GM12878 (cell line): ENCODE measurements around the gene SLCO4A1. TPM values are rescaled to one million over a fixed set of nuclear protein-coding genes. Genes with fewer than 3 reads are reported as not detected.
A peak's percentile ranks its signal among the peaks of the same experiment; 100 is the strongest.

Experiments used
- GATAD2B ChIP-seq: fragments of 450-650 bp; conservative IDR thresholded peaks from 2 replicates; pipeline ENCODE4 v1.6.1; 2017; ENCODE audit warnings: low read depth, mild to moderate bottlenecking, moderate library complexity
- MTA2 ChIP-seq: fragments of 450-650 bp; IDR thresholded peaks from 2 replicates; pipeline ENCODE4 v1.6.1; 2016; ENCODE audit warnings: low read depth, mild to moderate bottlenecking, moderate library complexity
- NFXL1 ChIP-seq: fragments of 450-650 bp; IDR thresholded peaks from 2 replicates; pipeline ENCODE4 v1.6.1; 2017; ENCODE audit warnings: antibody characterized with exemption, mild to moderate bottlenecking, borderline replicate concordance
- NFYB ChIP-seq: IDR thresholded peaks from 2 replicates; pipeline ENCODE4 v1.6.1; 2011; ENCODE audit warnings: low read depth, mild to moderate bottlenecking, low read length, improper control_type of control experiment, moderate library complexity; ENCODE audit not compliant: insufficient read depth
- NR2C1 ChIP-seq: fragments of 450-650 bp; IDR thresholded peaks from 2 replicates; pipeline ENCODE4 v1.6.1; 2017; ENCODE audit warnings: antibody characterized with exemption, mild to moderate bottlenecking, moderate library complexity
- NRF1 ChIP-seq: conservative IDR thresholded peaks from 2 replicates; pipeline ENCODE4 v1.6.1; 2011; ENCODE audit warnings: mild to moderate bottlenecking, low read depth, low read length, improper control_type of control experiment
- PML ChIP-seq: IDR thresholded peaks from 2 replicates; pipeline ENCODE4 v1.6.1; 2012; ENCODE audit warnings: low read length, inconsistent platforms
- POLR2A ChIP-seq: IDR thresholded peaks from 2 replicates; pipeline ENCODE4 v1.6.1; 2011; ENCODE audit warnings: low read depth, mild to moderate bottlenecking, low read length
- RAD21 ChIP-seq: IDR thresholded peaks from 2 replicates; pipeline ENCODE4 v1.6.1; 2011; ENCODE audit warnings: mild to moderate bottlenecking, low read depth, low read length, moderate library complexity; ENCODE audit not compliant: insufficient read depth
- RCOR1 ChIP-seq: conservative IDR thresholded peaks from 2 replicates; pipeline ENCODE4 v1.6.1; 2012; ENCODE audit warnings: low read depth, low read length, improper control_type of control experiment
- SIX5 ChIP-seq: IDR thresholded peaks from 2 replicates; pipeline ENCODE4 v1.6.1; 2011; ENCODE audit warnings: mild to moderate bottlenecking, low read depth, low read length, moderate library complexity; ENCODE audit not compliant: severe bottlenecking
- SP1 ChIP-seq: IDR thresholded peaks from one replicate; pipeline ENCODE4 v1.6.1; 2011; ENCODE audit warnings: low read depth, low read length
- ZNF207 ChIP-seq: fragments of 450-650 bp; IDR thresholded peaks from 2 replicates; pipeline ENCODE4 v1.6.1; 2014; ENCODE audit warnings: antibody characterized with exemption, mild to moderate bottlenecking, borderline replicate concordance
- ZNF217 ChIP-seq: fragments of 450-650 bp; IDR thresholded peaks from 2 replicates; pipeline ENCODE4 v1.6.1; 2017; ENCODE audit warnings: antibody characterized with exemption, mild to moderate bottlenecking
- polyA plus RNA-seq, 11 experiments: library from polyadenylated mRNA; depleted of rRNA in 4 of 11; unstranded in 6 of 11; stranded (reverse) in 5 of 11; fragments of >200 nt; fragmentation: Nextera tagmentation in 4 of 11; fragmentation: Illumina TruSeq in 1 of 11; extraction: Ambion mirVana in 4 of 11; extraction: Trizol in 1 of 11; gene quantifications; 1 replicate in 1 of 11; 2 replicates in 10 of 11; pipeline versions ENCODE4 v1.2.1 to v1.2.3, GENCODE V29; 2011 to 2016; ENCODE audit warnings: inconsistent platforms in 2 of 11, missing spikeins in 2 of 11, low read depth in 1 of 11
- total RNA-seq, 4 experiments: library from RNA; depleted of rRNA in 3 of 4; stranded (reverse); fragments of >200 nt in 3 of 4; fragmentation: Illumina TruSeq in 1 of 4; extraction: Trizol in 1 of 4; gene quantifications; 2 replicates each; pipeline versions ENCODE4 v1.2.1 to v1.2.3, GENCODE V29; 2013 to 2021
- TF ChIP-seq, protein P1 (sequence below): fragments of 450-650 bp; IDR thresholded peaks from 2 replicates; pipeline ENCODE4 v1.6.1; 2016; ENCODE audit warnings: mild to moderate bottlenecking
- TF ChIP-seq, protein P2 (sequence below): fragments of 450-650 bp; IDR thresholded peaks from 2 replicates; pipeline ENCODE4 v1.6.1; 2017; ENCODE audit warnings: mild to moderate bottlenecking, moderate library complexity
- TF ChIP-seq, protein P3 (sequence below): fragments of 150-350 bp; IDR thresholded peaks from 2 replicates; pipeline ENCODE4 v1.6.1; 2016; ENCODE audit warnings: low read depth, low read length
- TF ChIP-seq, protein P4 (sequence below): fragments of 450-650 bp; IDR thresholded peaks from 2 replicates; pipeline ENCODE4 v1.6.1; 2018; ENCODE audit warnings: borderline replicate concordance, mild to moderate bottlenecking; ENCODE audit not compliant: partially characterized antibody

The SLCO4A1 gene
- total and polyA plus RNA-seq, 10 of the 15 experiments (the other 5 are each of a cell fraction or from before 2014, with no cell fraction given) = 2.1 to 30.7 (median 12.0) TPM

DNA sequence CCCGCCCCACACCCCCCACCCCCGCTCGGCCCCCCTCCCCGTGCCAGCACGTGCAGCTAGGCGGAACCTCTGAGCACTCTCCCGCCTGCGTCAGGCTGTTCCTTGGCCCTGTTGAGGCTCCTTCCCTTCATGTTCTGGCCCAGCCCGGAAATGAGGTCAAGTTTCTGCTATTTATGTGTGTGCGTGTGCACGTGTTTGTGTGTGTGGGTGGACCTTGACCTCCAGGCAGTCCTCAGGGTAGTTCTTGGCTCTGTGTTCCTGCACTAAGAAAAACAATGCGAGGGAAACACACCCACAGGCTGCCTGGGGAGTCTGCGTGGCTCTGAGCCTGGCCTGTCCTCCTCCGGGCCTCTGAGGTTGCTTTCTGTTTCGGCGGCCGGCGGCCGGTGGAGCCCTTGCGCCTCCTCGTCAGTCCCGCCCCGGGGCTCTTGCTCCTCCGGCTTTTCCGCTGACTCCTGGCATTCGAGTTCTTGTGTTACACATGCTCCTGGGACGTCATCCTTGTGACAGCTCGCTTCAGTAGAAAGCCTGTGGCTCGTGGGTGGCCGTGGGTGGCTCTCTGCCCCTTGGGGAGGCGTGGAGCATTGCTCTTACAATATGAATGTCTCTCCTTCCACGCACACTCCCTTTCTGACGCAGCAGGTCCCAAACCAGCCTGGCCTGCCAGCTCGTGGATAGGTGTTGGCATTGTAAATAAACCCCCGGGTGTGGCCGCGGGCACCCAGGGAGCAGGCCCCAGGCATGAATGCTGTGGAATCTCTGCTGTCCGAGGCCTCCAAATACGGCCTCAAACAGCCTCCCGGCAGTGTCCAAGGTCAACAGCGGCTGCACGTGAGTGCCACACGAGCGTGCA lies 10.0 kb downstream of the SLCO4A1 start (continued):
- TF ChIP-seq, protein P1, sequence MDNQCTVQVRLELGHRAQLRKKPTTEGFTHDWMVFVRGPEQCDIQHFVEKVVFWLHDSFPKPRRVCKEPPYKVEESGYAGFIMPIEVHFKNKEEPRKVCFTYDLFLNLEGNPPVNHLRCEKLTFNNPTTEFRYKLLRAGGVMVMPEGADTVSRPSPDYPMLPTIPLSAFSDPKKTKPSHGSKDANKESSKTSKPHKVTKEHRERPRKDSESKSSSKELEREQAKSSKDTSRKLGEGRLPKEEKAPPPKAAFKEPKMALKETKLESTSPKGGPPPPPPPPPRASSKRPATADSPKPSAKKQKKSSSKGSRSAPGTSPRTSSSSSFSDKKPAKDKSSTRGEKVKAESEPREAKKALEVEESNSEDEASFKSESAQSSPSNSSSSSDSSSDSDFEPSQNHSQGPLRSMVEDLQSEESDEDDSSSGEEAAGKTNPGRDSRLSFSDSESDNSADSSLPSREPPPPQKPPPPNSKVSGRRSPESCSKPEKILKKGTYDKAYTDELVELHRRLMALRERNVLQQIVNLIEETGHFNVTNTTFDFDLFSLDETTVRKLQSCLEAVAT = peak; percentile 65
- TF ChIP-seq POLR2A (peak; percentile 77), ZNF217 (no peak), NFYB (no peak), RCOR1 (no peak), RAD21 (no peak), SP1 (peak; percentile 72), SIX5 (no peak), PML (no peak), NRF1 (no peak), NR2C1 (peak; percentile 70), ZNF207 (0 out of 2 replicates have a peak, but pooled peaks have one; percentile 50), NFXL1 (no peak), GATAD2B (0 out of 2 replicates have a peak, but pooled peaks have one; percentile 69), MTA2 (peak; percentile 47)
- TF ChIP-seq, protein P2, sequence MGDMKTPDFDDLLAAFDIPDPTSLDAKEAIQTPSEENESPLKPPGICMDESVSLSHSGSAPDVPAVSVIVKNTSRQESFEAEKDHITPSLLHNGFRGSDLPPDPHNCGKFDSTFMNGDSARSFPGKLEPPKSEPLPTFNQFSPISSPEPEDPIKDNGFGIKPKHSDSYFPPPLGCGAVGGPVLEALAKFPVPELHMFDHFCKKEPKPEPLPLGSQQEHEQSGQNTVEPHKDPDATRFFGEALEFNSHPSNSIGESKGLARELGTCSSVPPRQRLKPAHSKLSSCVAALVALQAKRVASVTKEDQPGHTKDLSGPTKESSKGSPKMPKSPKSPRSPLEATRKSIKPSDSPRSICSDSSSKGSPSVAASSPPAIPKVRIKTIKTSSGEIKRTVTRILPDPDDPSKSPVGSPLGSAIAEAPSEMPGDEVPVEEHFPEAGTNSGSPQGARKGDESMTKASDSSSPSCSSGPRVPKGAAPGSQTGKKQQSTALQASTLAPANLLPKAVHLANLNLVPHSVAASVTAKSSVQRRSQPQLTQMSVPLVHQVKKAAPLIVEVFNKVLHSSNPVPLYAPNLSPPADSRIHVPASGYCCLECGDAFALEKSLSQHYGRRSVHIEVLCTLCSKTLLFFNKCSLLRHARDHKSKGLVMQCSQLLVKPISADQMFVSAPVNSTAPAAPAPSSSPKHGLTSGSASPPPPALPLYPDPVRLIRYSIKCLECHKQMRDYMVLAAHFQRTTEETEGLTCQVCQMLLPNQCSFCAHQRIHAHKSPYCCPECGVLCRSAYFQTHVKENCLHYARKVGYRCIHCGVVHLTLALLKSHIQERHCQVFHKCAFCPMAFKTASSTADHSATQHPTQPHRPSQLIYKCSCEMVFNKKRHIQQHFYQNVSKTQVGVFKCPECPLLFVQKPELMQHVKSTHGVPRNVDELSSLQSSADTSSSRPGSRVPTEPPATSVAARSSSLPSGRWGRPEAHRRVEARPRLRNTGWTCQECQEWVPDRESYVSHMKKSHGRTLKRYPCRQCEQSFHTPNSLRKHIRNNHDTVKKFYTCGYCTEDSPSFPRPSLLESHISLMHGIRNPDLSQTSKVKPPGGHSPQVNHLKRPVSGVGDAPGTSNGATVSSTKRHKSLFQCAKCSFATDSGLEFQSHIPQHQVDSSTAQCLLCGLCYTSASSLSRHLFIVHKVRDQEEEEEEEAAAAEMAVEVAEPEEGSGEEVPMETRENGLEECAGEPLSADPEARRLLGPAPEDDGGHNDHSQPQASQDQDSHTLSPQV = 0 out of 2 replicates have a peak, but pooled peaks have one; percentile 70
- TF ChIP-seq, protein P3, sequence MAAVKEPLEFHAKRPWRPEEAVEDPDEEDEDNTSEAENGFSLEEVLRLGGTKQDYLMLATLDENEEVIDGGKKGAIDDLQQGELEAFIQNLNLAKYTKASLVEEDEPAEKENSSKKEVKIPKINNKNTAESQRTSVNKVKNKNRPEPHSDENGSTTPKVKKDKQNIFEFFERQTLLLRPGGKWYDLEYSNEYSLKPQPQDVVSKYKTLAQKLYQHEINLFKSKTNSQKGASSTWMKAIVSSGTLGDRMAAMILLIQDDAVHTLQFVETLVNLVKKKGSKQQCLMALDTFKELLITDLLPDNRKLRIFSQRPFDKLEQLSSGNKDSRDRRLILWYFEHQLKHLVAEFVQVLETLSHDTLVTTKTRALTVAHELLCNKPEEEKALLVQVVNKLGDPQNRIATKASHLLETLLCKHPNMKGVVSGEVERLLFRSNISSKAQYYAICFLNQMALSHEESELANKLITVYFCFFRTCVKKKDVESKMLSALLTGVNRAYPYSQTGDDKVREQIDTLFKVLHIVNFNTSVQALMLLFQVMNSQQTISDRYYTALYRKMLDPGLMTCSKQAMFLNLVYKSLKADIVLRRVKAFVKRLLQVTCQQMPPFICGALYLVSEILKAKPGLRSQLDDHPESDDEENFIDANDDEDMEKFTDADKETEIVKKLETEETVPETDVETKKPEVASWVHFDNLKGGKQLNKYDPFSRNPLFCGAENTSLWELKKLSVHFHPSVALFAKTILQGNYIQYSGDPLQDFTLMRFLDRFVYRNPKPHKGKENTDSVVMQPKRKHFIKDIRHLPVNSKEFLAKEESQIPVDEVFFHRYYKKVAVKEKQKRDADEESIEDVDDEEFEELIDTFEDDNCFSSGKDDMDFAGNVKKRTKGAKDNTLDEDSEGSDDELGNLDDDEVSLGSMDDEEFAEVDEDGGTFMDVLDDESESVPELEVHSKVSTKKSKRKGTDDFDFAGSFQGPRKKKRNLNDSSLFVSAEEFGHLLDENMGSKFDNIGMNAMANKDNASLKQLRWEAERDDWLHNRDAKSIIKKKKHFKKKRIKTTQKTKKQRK = no peak
- TF ChIP-seq, protein P4, sequence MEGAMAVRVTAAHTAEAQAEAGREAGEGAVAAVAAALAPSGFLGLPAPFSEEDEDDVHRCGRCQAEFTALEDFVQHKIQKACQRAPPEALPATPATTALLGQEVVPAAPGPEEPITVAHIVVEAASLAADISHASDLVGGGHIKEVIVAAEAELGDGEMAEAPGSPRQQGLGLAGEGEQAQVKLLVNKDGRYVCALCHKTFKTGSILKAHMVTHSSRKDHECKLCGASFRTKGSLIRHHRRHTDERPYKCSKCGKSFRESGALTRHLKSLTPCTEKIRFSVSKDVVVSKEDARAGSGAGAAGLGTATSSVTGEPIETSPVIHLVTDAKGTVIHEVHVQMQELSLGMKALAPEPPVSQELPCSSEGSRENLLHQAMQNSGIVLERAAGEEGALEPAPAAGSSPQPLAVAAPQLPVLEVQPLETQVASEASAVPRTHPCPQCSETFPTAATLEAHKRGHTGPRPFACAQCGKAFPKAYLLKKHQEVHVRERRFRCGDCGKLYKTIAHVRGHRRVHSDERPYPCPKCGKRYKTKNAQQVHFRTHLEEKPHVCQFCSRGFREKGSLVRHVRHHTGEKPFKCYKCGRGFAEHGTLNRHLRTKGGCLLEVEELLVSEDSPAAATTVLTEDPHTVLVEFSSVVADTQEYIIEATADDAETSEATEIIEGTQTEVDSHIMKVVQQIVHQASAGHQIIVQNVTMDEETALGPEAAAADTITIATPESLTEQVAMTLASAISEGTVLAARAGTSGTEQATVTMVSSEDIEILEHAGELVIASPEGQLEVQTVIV = no peak
